IMR-90 (cell line): Measurements from ENCODE around the gene SLC6A6. TPM values are rescaled to one million over a fixed set of nuclear protein-coding genes. Genes with fewer than 3 reads are reported as not detected.

Source experiments
- ATAC-seq: fragments of 200-7000 bp; cut with Tn5 transposase; 2 replicates; pipeline ENCODE4 v1.9.1; 2020; ENCODE audit warnings: low read depth, mild to moderate bottlenecking, moderate library complexity
- BruUV-seq: library from RNA; stranded (reverse); fragments of 400-500 nt; replicated peaks from 2 replicates; lab custom pipeline; 2021; lab: Mats Ljungman, UMichigan
- CTCF ChIA-PET: fragments of 300-600 bp; formaldehyde crosslinking; extraction: SDS; loops from one replicate; lab custom pipeline; 2021; ENCODE audit warnings: antibody characterized with exemption; lab: Yijun Ruan, JAX
- POLR2A ChIA-PET: fragments of 300-600 bp; sonication (Branson Sonifier 250); formaldehyde crosslinking; loops from one replicate; lab custom pipeline; 2022; ENCODE audit warnings: antibody characterized with exemption; ENCODE audit not compliant: unreplicated experiment; lab: Charles Lee
- DNase-seq: peaks from one replicate; pipeline ENCODE4 v3.0.0; 2013
- H2AFZ ChIP-seq: replicated peaks from 2 replicates; pipeline ENCODE3; 2013; ENCODE audit warnings: low read length, mild to moderate bottlenecking; ENCODE audit not compliant: poor library complexity
- H2AK5ac ChIP-seq: 2 replicates; pipeline ENCODE4 v1.6.1; 2013; ENCODE audit warnings: low read depth, low read length, inconsistent platforms
- H2AK9ac ChIP-seq: replicated peaks from 2 replicates; pipeline ENCODE3; 2013; ENCODE audit warnings: mild to moderate bottlenecking, low read depth, low read length, moderate library complexity; ENCODE audit not compliant: poor library complexity
- H2BK120ac ChIP-seq: 2 replicates; pipeline ENCODE4 v1.6.1; 2013; ENCODE audit warnings: low read depth, low read length, inconsistent platforms
- H2BK15ac ChIP-seq: 3 replicates; pipeline ENCODE4 v1.6.1; 2013; ENCODE audit warnings: low read depth, low read length, inconsistent platforms
- H2BK20ac ChIP-seq: 2 replicates; pipeline ENCODE4 v1.6.1; 2013; ENCODE audit warnings: low read depth, mild to moderate bottlenecking, inconsistent platforms, low read length, moderate library complexity
- H2BK5ac ChIP-seq: 2 replicates; pipeline ENCODE4 v1.6.1; 2013; ENCODE audit warnings: mild to moderate bottlenecking, low read depth, low read length, inconsistent platforms; ENCODE audit not compliant: poor library complexity, severe bottlenecking
- H3K14ac ChIP-seq: replicated peaks from 2 replicates; pipeline ENCODE4 v1.6.1; 2013; ENCODE audit warnings: low read depth, low read length, inconsistent platforms
- H3K18ac ChIP-seq: 2 replicates; pipeline ENCODE4 v1.6.1; 2013; ENCODE audit warnings: low read depth, low read length, control low read depth
- H3K23ac ChIP-seq: 2 replicates; pipeline ENCODE4 v1.6.1; 2013; ENCODE audit warnings: low read depth, low read length, inconsistent platforms
- H3K27ac ChIP-seq: 2 replicates; pipeline ENCODE4 v1.5.1; 2013; ENCODE audit warnings: mild to moderate bottlenecking, control low read depth, low read length; ENCODE audit not compliant: insufficient read depth
- H3K27me3 ChIP-seq: 2 replicates; pipeline ENCODE4 v1.6.1; 2013; ENCODE audit warnings: low read length; ENCODE audit not compliant: control insufficient read depth, insufficient read depth
- H3K36me3 ChIP-seq: 2 replicates; pipeline ENCODE4 v1.6.1; 2013; ENCODE audit warnings: low read length, mixed read lengths; ENCODE audit not compliant: control insufficient read depth, insufficient read depth
- H3K4ac ChIP-seq: 2 replicates; pipeline ENCODE4 v1.6.1; 2013; ENCODE audit warnings: low read depth, low read length, inconsistent platforms
- H3K4me1 ChIP-seq: 2 replicates; pipeline ENCODE4 v1.6.1; 2013; ENCODE audit warnings: low read length, mixed read lengths; ENCODE audit not compliant: control insufficient read depth, insufficient read depth
- H3K4me2 ChIP-seq: 2 replicates; pipeline ENCODE4 v1.6.1; 2013; ENCODE audit warnings: low read depth, mild to moderate bottlenecking, control low read depth, low read length, moderate library complexity
- H3K4me3 ChIP-seq: 2 replicates; pipeline ENCODE4 v1.5.1; 2013; ENCODE audit warnings: low read depth, mild to moderate bottlenecking, control low read depth, low read length, moderate library complexity; ENCODE audit not compliant: insufficient read depth
- H3K56ac ChIP-seq: 2 replicates; pipeline ENCODE4 v1.6.1; 2013; ENCODE audit warnings: low read length, inconsistent platforms; ENCODE audit not compliant: insufficient read depth; ENCODE audit errors: extremely low read depth
- H3K79me1 ChIP-seq, 2 experiments: 2 replicates each; pipeline ENCODE4 v1.6.1; 2013; ENCODE audit warnings: low read length in 2 of 2, inconsistent platforms in 1 of 2, low read depth in 1 of 2
- H3K9ac ChIP-seq: 2 replicates; pipeline ENCODE4 v1.6.1; 2013; ENCODE audit warnings: low read depth, low read length, control low read depth
- H3K9me1 ChIP-seq: 2 replicates; pipeline ENCODE4 v1.6.1; 2013; ENCODE audit warnings: low read length, inconsistent platforms; ENCODE audit not compliant: insufficient read depth
- H3K9me3 ChIP-seq: 2 replicates; pipeline ENCODE4 v1.6.1; 2013; ENCODE audit warnings: low read length; ENCODE audit not compliant: control insufficient read depth, insufficient read depth
- H4K20me1 ChIP-seq: 2 replicates; pipeline ENCODE4 v1.6.1; 2013; ENCODE audit warnings: low read length, inconsistent platforms; ENCODE audit not compliant: insufficient read depth
- H4K5ac ChIP-seq: 2 replicates; pipeline ENCODE4 v1.6.1; 2013; ENCODE audit warnings: mild to moderate bottlenecking, low read depth, low read length, control low read depth
- H4K8ac ChIP-seq, 2 experiments: 2 replicates each; pipeline ENCODE4 v1.6.1; 2013; ENCODE audit warnings: low read depth in 2 of 2, low read length in 2 of 2, control low read depth in 1 of 2, inconsistent platforms in 1 of 2
- H4K91ac ChIP-seq: 2 replicates; pipeline ENCODE4 v1.6.1; 2013; ENCODE audit warnings: low read depth, low read length, inconsistent platforms; ENCODE audit not compliant: insufficient read depth
- BHLHE40 ChIP-seq: fragments of 150-350 bp; IDR thresholded peaks from 2 replicates; pipeline ENCODE4 v1.6.1; 2016; ENCODE audit warnings: mild to moderate bottlenecking, low read depth, low read length
- CEBPB ChIP-seq: IDR thresholded peaks from 2 replicates; pipeline ENCODE4 v1.6.1; 2012; ENCODE audit warnings: low read depth, low read length, improper control_type of control experiment
- CHD1 ChIP-seq: IDR thresholded peaks from 2 replicates; pipeline ENCODE4 v1.6.1; 2012; ENCODE audit warnings: low read depth, low read length, improper control_type of control experiment
- CTCF ChIP-seq: conservative IDR thresholded peaks from 2 replicates; pipeline ENCODE4 v1.5.1; 2012; ENCODE audit warnings: mild to moderate bottlenecking, low read depth, low read length, improper control_type of control experiment
- ELK1 ChIP-seq: fragments of 150-350 bp; IDR thresholded peaks from 2 replicates; pipeline ENCODE4 v1.6.1; 2016; ENCODE audit warnings: low read depth, mild to moderate bottlenecking, low read length, moderate library complexity, borderline replicate concordance
- FOS ChIP-seq: fragments of 150-350 bp; IDR thresholded peaks from 2 replicates; pipeline ENCODE4 v1.6.1; 2016; ENCODE audit warnings: low read depth, low read length
- MAZ ChIP-seq: IDR thresholded peaks from 2 replicates; pipeline ENCODE4 v1.6.1; 2012; ENCODE audit warnings: low read depth, mild to moderate bottlenecking, low read length, improper control_type of control experiment, moderate library complexity, borderline replicate concordance
- MXI1 ChIP-seq: IDR thresholded peaks from 2 replicates; pipeline ENCODE4 v1.6.1; 2012; ENCODE audit warnings: low read depth, mild to moderate bottlenecking, low read length, moderate library complexity, borderline replicate concordance
- NFE2L2 ChIP-seq: fragments of 150-350 bp; IDR thresholded peaks from 2 replicates; pipeline ENCODE4 v1.6.1; 2016; ENCODE audit warnings: low read depth, mild to moderate bottlenecking, low read length
- POLR2A ChIP-seq: IDR thresholded peaks from 2 replicates; pipeline ENCODE4 v1.6.1; 2012; ENCODE audit warnings: mild to moderate bottlenecking, low read depth, low read length
- RAD21 ChIP-seq: IDR thresholded peaks from 2 replicates; pipeline ENCODE4 v1.6.1; 2012; ENCODE audit warnings: low read length, improper control_type of control experiment
- RCOR1 ChIP-seq: IDR thresholded peaks from 2 replicates; pipeline ENCODE4 v1.6.1; 2012; ENCODE audit warnings: mild to moderate bottlenecking, low read length, improper control_type of control experiment; ENCODE audit not compliant: insufficient replicate concordance
- RFX5 ChIP-seq: IDR thresholded peaks from 2 replicates; pipeline ENCODE4 v1.8.0; 2012; ENCODE audit warnings: low read depth, mild to moderate bottlenecking, low read length, moderate library complexity
- SMC3 ChIP-seq: fragments of 150-350 bp; IDR thresholded peaks from 2 replicates; pipeline ENCODE4 v1.6.1; 2016; ENCODE audit warnings: low read depth, mild to moderate bottlenecking, antibody characterized with exemption, low read length, moderate library complexity
- USF2 ChIP-seq: fragments of 150-350 bp; IDR thresholded peaks from 2 replicates; pipeline ENCODE4 v1.6.1; 2017; ENCODE audit warnings: mild to moderate bottlenecking, antibody characterized with exemption, low read length, low read depth
- WGBS, 2 experiments: methylation state at CpG; one replicate each; pipeline versions ENCODE4 v1.1.5 to v1.1.7; 2013; ENCODE audit warnings: missing lambda C conversion rate in 2 of 2; ENCODE audit not compliant: insufficient read length in 1 of 2; ENCODE audit errors: extremely low coverage in 2 of 2; 5-methylcytosine and 5-hydroxymethylcytosine counted together
- dilution Hi-C: fragments of 300-500 bp; cut with HindIII; formaldehyde crosslinking; loops from one replicate; pipeline ENCODE4 v1.14.3; 2018; ENCODE audit warnings: low sequenced_read_pairs; ENCODE audit not compliant: unreplicated experiment
- in situ Hi-C: fragments of 300-500 bp; cut with MboI; formaldehyde crosslinking; loops from 3 replicates; pipeline ENCODE4 v1.14.3; 2019; ENCODE audit warnings: low sequenced_read_pairs, inconsistent platforms, mixed read lengths
- intact Hi-C: fragments of 100-400 bp; cut with micrococcal nuclease; formaldehyde crosslinking; loops from 2 replicates; pipeline ENCODE4 v1.10.0; 2022
- polyA plus RNA-seq, 3 experiments: library from polyadenylated mRNA; depleted of rRNA; stranded (reverse); fragments of >200 nt; gene quantifications; 2 replicates each; pipeline ENCODE4 v1.2.3, GENCODE V29; 2012; ENCODE audit warnings: low replicate concordance in 1 of 3
- total RNA-seq: library from RNA; depleted of rRNA; stranded (reverse); fragments of >200 nt; gene quantifications from 2 replicates; pipeline ENCODE4 v1.2.3, GENCODE V29; 2012

SLC6A6 gene
- total and polyA plus RNA-seq, 2 of the 4 experiments (the other 2 are of a cell fraction): 29.9 to 39.4 TPM

- POLR2A ChIA-PET: no interaction called here
- Histone ChIP-seq H4K5ac (no peak overlapping the region), H3K56ac (no peak overlapping the region), H2BK120ac (no peak overlapping the region), H3K9me3 (no peaks in the 10 kb centered on the region), H3K27me3 (peaks cover 45% of the 10 kb centered on the region), H2AFZ (no peak overlapping the region), H2BK15ac (no peak overlapping the region), H3K4me3 (no peak overlapping the region), H4K91ac (no peak overlapping the region), H3K23ac (no peak overlapping the region; the same call in 1 of the 2 replicates), H3K18ac (no peak overlapping the region), H3K79me1 (no peaks in the 10 kb centered on the region), H3K4ac (no peak overlapping the region), H3K36me3 (no peaks in the 10 kb centered on the region), H3K4me2 (no peak overlapping the region), H3K14ac (no peak overlapping the region), H4K20me1 (no peaks in the 10 kb centered on the region), H2AK5ac (no peak overlapping the region), H3K27ac (no peak overlapping the region), H2BK20ac (no peak overlapping the region), H2AK9ac (no peak overlapping the region), H4K8ac (no peak overlapping the region), H3K9me1 (no peaks in the 10 kb centered on the region), H3K9ac (no peak overlapping the region), H2BK5ac (no peak overlapping the region), H3K4me1 (no peaks in the 10 kb centered on the region)
- in situ Hi-C loops (no loop called here), intact Hi-C loops (no loop called here), dilution Hi-C loops (no loop called here)
- no peak for DNase-seq
- TF ChIP-seq USF2 (no peak), CHD1 (no peak), MXI1 (no peak), CEBPB (no peak), ELK1 (no peak), RAD21 (no peak), CTCF (no peak), RCOR1 (no peak), SMC3 (no peak), NFE2L2 (no peak), RFX5 (no peak), MAZ (no peak), BHLHE40 (no peak), POLR2A (no peak), FOS (no peak)
- CTCF ChIA-PET: no interaction called here
- BruUV-seq: no TSS peak
- no peak for ATAC-seq
- WGBS, 2 experiments: 87% methylated on average over 3 of the region's 12 CpGs; no CpG with 5 or more reads in 1 of the 2 experiments
These were observed 134.6 kb downstream of the SLC6A6 start for GRCh38 chr3:14536837-14537589.
